Cardiac muscle cell (in vitro differentiated cells and primary cell): ENCODE results near the gene PCDHA11. TPM values are rescaled to one million over a fixed set of nuclear protein-coding genes. Genes with fewer than 3 reads are reported as not detected.
"Not testable (repeated sequence)": the region's sequence is repeated elsewhere in the genome, so short reads cannot be mapped to it uniquely, and the experiment has no call there.

ENCODE experiments used
- DNase-seq, 2 donors: peaks; one replicate each; pipeline versions ENCODE4 v3.0.0 to v3.0.0-alpha.2; 2010 to 2017; ENCODE audit warnings: low read depth in 1 of 2, low spot score in 1 of 2
- H3K27ac ChIP-seq: fragments of 200-600 bp; sonication (generic); 2 replicates; pipeline ENCODE4 v1.5.1; 2016
- H3K27me3 ChIP-seq: fragments of 200-600 bp; sonication (generic); 2 replicates; pipeline ENCODE4 v1.6.0; 2016; ENCODE audit warnings: control low read depth
- H3K36me3 ChIP-seq: fragments of 200-600 bp; sonication (generic); 2 replicates; pipeline ENCODE4 v1.5.1; 2016; ENCODE audit warnings: control low read depth
- H3K4me1 ChIP-seq: fragments of 200-600 bp; sonication (generic); 2 replicates; pipeline ENCODE4 v1.8.1; 2017; ENCODE audit warnings: low read depth, mild to moderate bottlenecking, mixed run types
- H3K4me3 ChIP-seq: fragments of 200-600 bp; sonication (generic); 2 replicates; pipeline ENCODE4 v1.5.1; 2016; ENCODE audit warnings: mild to moderate bottlenecking
- H3K9me3 ChIP-seq: fragments of 200-600 bp; sonication (generic); 2 replicates; pipeline ENCODE4 v1.5.1; 2017; ENCODE audit warnings: low read depth, mild to moderate bottlenecking, control low read depth
- CTCF ChIP-seq: IDR thresholded peaks from 2 replicates; pipeline ENCODE4 v1.5.1; 2012; ENCODE audit warnings: low read depth, mild to moderate bottlenecking, low read length
- polyA plus RNA-seq: library from polyadenylated mRNA; unstranded; fragments of >200 nt; fragmentation: Nextera tagmentation; extraction: Ambion mirVana; gene quantifications from 2 replicates; pipeline ENCODE4 v1.2.1, GENCODE V29; 2016
- total RNA-seq: library from RNA; depleted of rRNA; stranded (reverse); fragments of >200 nt; gene quantifications from 2 replicates; pipeline ENCODE4 v1.2.3, GENCODE V29; 2016

Gene PCDHA11
- total and polyA plus RNA-seq, 2 experiments from 2014 or later = 6.1 to 10.8 TPM

GRCh38 chr5:140827704-140828361 is 40.9 kb upstream of the PCDHA11 start, which contains the start of gene PCDHA6:
TSS of gene PCDHA6 (plus strand) at chr5:140827960. CDS start at chr5:140828092, 132 bp downstream.
- H3K36me3 ChIP-seq = no peaks in the 10 kb centered on the region
- H3K4me1 ChIP-seq = no peaks in the 10 kb centered on the region
- DNase-seq = peak in 1 of 2 donors; percentile 47
- H3K4me3 ChIP-seq = peak within 1 kb of the TSS; percentile 51
- no peak for TF ChIP-seq CTCF
- H3K9me3 ChIP-seq = no peaks in the 10 kb centered on the region
- H3K27ac ChIP-seq = no peak within 1 kb of the TSS
- H3K27me3 ChIP-seq = no peaks in the 10 kb centered on the region

- no peak for TF ChIP-seq CTCF
- peak overlapping the region; percentile 51 for H3K4me3 ChIP-seq
- H3K36me3 ChIP-seq = no peaks in the 10 kb centered on the region
Observed at GRCh38 chr5:140828362-140828737, 40.4 kb upstream of the PCDHA11 start.

GRCh38 chr5:140829511-140830501 is 39.0 kb upstream of the PCDHA11 start:
- H3K36me3 ChIP-seq, DNase-seq, H3K27me3 ChIP-seq, H3K4me1 ChIP-seq, H3K27ac ChIP-seq, H3K9me3 ChIP-seq, H3K4me3 ChIP-seq: not testable (repeated sequence)

More at GRCh38 chr5:140828362-140828737, 40.4 kb upstream of the PCDHA11 start:
- Histone ChIP-seq H3K27me3 (no peaks in the 10 kb centered on the region), H3K9me3 (no peaks in the 10 kb centered on the region), H3K4me1 (no peaks in the 10 kb centered on the region), H3K27ac (no peak overlapping the region)
- peak in 1 of 2 donors; percentile 31 for DNase-seq

GRCh38 chr5:140833993-140834392 is 34.8 kb upstream of the PCDHA11 start, which contains the start of gene PCDHA7:
TSS of gene PCDHA7 (plus strand) at chr5:140834269. CDS start at chr5:140834384, 115 bp downstream.
- no peak for TF ChIP-seq CTCF
- Histone ChIP-seq H3K9me3 (no peaks in the 10 kb centered on the region), H3K4me3 (no peak within 1 kb of the TSS), H3K36me3 (no peaks in the 10 kb centered on the region), H3K4me1 (no peaks in the 10 kb centered on the region), H3K27ac (no peak within 1 kb of the TSS), H3K27me3 (no peaks in the 10 kb centered on the region)
- DNase-seq = peak in 1 of 2 donors; percentile 34

- not testable (repeated sequence) for H3K36me3 ChIP-seq, DNase-seq, H3K27me3 ChIP-seq, H3K9me3 ChIP-seq, H3K4me1 ChIP-seq, H3K4me3 ChIP-seq, H3K27ac ChIP-seq
Observed at GRCh38 chr5:140834439-140835008, 34.2 kb upstream of the PCDHA11 start.

- H3K27ac ChIP-seq = no peak overlapping the region
Observed at GRCh38 chr5:140835622-140836510, 32.9 kb upstream of the PCDHA11 start.

More at GRCh38 chr5:140835622-140836510, 32.9 kb upstream of the PCDHA11 start:
- Histone ChIP-seq H3K36me3 (no peaks in the 10 kb centered on the region), H3K9me3 (no peaks in the 10 kb centered on the region), H3K4me1 (no peaks in the 10 kb centered on the region), H3K27me3 (no peaks in the 10 kb centered on the region), H3K4me3 (no peak overlapping the region)
- DNase-seq = no peak
- TF ChIP-seq CTCF = no peak
